ENCODE measurements around the gene ANKS1A.
"Not testable (repeated sequence)": the region's sequence is repeated elsewhere in the genome, so short reads cannot be mapped to it uniquely, and the experiment has no call there.

Gene ANKS1A

GRCh38 chr6:34887753-34888513 lies 1.1 kb upstream of the ANKS1A start, which contains the start of gene TAF11:
Gene TAF11 (minus strand): TSS chr6:34888042. CDS start chr6:34887957, 85 bp downstream.
- DNase-seq (ENCODE audit: low read depth) = peak; percentile 80

- DNase-seq (ENCODE audit: low read depth) = no peak
Measured at GRCh38 chr6:34888514-34888856, 570 bp upstream of the ANKS1A start.

GRCh38 chr6:34890533-34890925 lies 1.5 kb downstream of the ANKS1A start:
- DNase-seq (ENCODE audit: low read depth) = no peak

GRCh38 chr6:34891296-34891695 lies 2.2 kb downstream of the ANKS1A start:
- DNase-seq (ENCODE audit: low read depth) = no peak

GRCh38 chr6:34894693-34895092 lies 5.6 kb downstream of the ANKS1A start:
- no peak for DNase-seq (ENCODE audit: low read depth)

GRCh38 chr6:34897130-34897529 lies 8.1 kb downstream of the ANKS1A start:
- DNase-seq (ENCODE audit: low read depth) = no peak

GRCh38 chr6:34897716-34898115 lies 8.7 kb downstream of the ANKS1A start:
- no peak for DNase-seq (ENCODE audit: low read depth)

GRCh38 chr6:34899748-34900147 lies 10.7 kb downstream of the ANKS1A start:
- not testable (repeated sequence) for DNase-seq (ENCODE audit: low read depth)

GRCh38 chr6:34900321-34901031 lies 11.4 kb downstream of the ANKS1A start:
- no peak for DNase-seq (ENCODE audit: low read depth)

GRCh38 chr6:34901930-34902329 lies 12.9 kb downstream of the ANKS1A start:
- DNase-seq (ENCODE audit: low read depth) = no peak

- DNase-seq (ENCODE audit: low read depth) = no peak
Measured at GRCh38 chr6:34904990-34905613, 16.0 kb downstream of the ANKS1A start.

GRCh38 chr6:34906826-34907225 lies 17.8 kb downstream of the ANKS1A start:
- DNase-seq (ENCODE audit: low read depth) = no peak

- DNase-seq (ENCODE audit: low read depth) = no peak
Measured at GRCh38 chr6:34908194-34908593, 19.1 kb downstream of the ANKS1A start.

- no peak for DNase-seq (ENCODE audit: low read depth)
Measured at GRCh38 chr6:34909320-34909883, 20.3 kb downstream of the ANKS1A start.

GRCh38 chr6:34911822-34912221 lies 22.8 kb downstream of the ANKS1A start:
- no peak for DNase-seq (ENCODE audit: low read depth)

GRCh38 chr6:34912715-34913464 lies 23.8 kb downstream of the ANKS1A start:
- DNase-seq (ENCODE audit: low read depth) = peak; percentile 42

- DNase-seq (ENCODE audit: low read depth) = no peak
Measured at GRCh38 chr6:34914358-34914757, 25.3 kb downstream of the ANKS1A start.

GRCh38 chr6:34916348-34916967 lies 27.4 kb downstream of the ANKS1A start:
- DNase-seq (ENCODE audit: low read depth) = no peak

GRCh38 chr6:34917626-34918285 lies 28.7 kb downstream of the ANKS1A start:
- no peak for DNase-seq (ENCODE audit: low read depth)

GRCh38 chr6:34919651-34920050 lies 30.6 kb downstream of the ANKS1A start:
- peak; percentile 37 for DNase-seq (ENCODE audit: low read depth)

GRCh38 chr6:34920097-34920496 lies 31.0 kb downstream of the ANKS1A start:
- DNase-seq (ENCODE audit: low read depth) = no peak

All from GM04503 (cell line).